ENCODE measurements around the gene SSB. TPM values are rescaled to one million over a fixed set of nuclear protein-coding genes. Genes with fewer than 3 reads are reported as not detected.

SSB gene
- total and polyA plus RNA-seq, 3 experiments from 2014 or later = 101 to 153 (median 113) TPM

- H3K27me3 Mint-ChIP-seq = peaks cover 11 to 17% of the 10 kb centered on the region in 2 donors
- H3K9me3 ChIP-seq (ENCODE audit: low read length) = no peaks in the 10 kb centered on the region
- H3K4me1 Mint-ChIP-seq = peaks cover under 1 to 8% (median 2%) of the 10 kb centered on the region in 3 donors
- H3K27ac Mint-ChIP-seq = no peak overlapping the region
- H3K27me3 ChIP-seq (ENCODE audit: insufficient read depth, low read length, poor library complexity, severe bottlenecking) = no peaks in the 10 kb centered on the region
- H3K4me3 ChIP-seq (ENCODE audit: low read length) = no peak overlapping the region
- H3K4me1 ChIP-seq (ENCODE audit: insufficient read depth, low read length) = peaks cover 2% of the 10 kb centered on the region
- DNase-seq = no peak
- H3K4me3 Mint-ChIP-seq = no peak overlapping the region
- CTCF ChIA-PET = no interaction called here
- POLR2A ChIA-PET = no interaction called here
- H3K36me3 Mint-ChIP-seq = peaks cover 0 to 1% (median 0%) of the 10 kb centered on the region in 3 donors
- no peak overlapping the region for H3K27ac ChIP-seq (ENCODE audit: low read depth, low read length)
- no peaks in the 10 kb centered on the region for H3K9me3 Mint-ChIP-seq
- H3K36me3 ChIP-seq (ENCODE audit: insufficient read depth, low read length) = no peaks in the 10 kb centered on the region
Observed at GRCh38 chr2:169772651-169773050, 26.0 kb upstream of the SSB start.

DNA sequence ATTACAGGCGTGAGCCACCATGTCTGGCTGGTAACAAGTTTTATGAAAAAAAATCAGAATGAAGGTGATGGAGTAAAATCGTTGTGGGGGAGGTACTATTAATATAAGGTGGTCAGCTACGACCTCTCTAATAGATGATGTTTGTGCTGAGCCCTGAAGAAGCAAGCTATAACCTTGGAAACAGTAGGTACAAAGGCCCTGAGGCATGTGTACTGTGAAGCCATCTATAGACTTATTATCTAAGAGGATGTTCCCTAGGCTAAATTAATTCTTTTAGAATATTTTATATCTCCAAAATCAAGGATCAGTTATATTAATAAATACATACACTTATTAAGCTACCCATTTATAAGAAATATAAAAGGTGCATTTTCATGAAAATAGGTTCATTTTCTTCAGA, 23.3 kb upstream of the SSB start:
- Histone ChIP-seq H3K27ac (ENCODE audit: low read depth, low read length) (no peak overlapping the region), H3K27me3 (ENCODE audit: insufficient read depth, low read length, poor library complexity, severe bottlenecking) (no peaks in the 10 kb centered on the region), H3K4me3 (ENCODE audit: low read length) (no peak overlapping the region), H3K36me3 (ENCODE audit: insufficient read depth, low read length) (no peaks in the 10 kb centered on the region), H3K4me1 (ENCODE audit: insufficient read depth, low read length) (no peaks in the 10 kb centered on the region), H3K9me3 (ENCODE audit: low read length) (no peaks in the 10 kb centered on the region)
- no peaks in the 10 kb centered on the region for H3K9me3 Mint-ChIP-seq
- no peak overlapping the region for H3K27ac Mint-ChIP-seq
- no peaks in the 10 kb centered on the region for H3K4me1 Mint-ChIP-seq
- no peaks in the 10 kb centered on the region for H3K27me3 Mint-ChIP-seq
- CTCF ChIA-PET = interaction anchor here (0.6 to 1.0 kb wide), 3 partner anchors 10 to 52 kb away, joined by 3 read pairs; partner anchors contain the start of gene UBR3
- DNase-seq = no peak
- no peak overlapping the region for H3K4me3 Mint-ChIP-seq
- H3K36me3 Mint-ChIP-seq = peaks cover 0 to 1% (median 0%) of the 10 kb centered on the region in 3 donors
- POLR2A ChIA-PET = no interaction called here

DNA sequence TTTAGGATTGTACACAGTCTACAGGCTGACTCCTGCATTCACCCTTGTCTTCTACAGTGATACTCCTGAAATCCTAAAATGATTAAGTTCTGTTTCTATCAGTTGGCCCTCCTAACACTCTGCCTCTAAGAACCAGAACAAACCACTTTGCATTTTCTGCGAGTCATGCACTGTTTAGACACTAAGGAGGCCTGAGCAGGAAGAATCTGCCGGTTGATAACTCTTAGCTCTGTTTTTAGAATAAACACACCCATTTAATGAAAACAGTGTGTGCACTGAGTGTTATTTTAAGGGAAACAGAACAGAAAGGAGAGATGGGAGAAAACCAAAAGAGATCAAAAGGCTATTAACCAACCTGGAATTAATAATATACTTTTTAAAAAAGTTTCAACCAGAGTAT, 22.9 kb upstream of the SSB start:
- Histone ChIP-seq H3K27ac (ENCODE audit: low read depth, low read length) (no peak overlapping the region), H3K4me3 (ENCODE audit: low read length) (no peak overlapping the region), H3K36me3 (ENCODE audit: insufficient read depth, low read length) (no peaks in the 10 kb centered on the region), H3K9me3 (ENCODE audit: low read length) (no peaks in the 10 kb centered on the region), H3K27me3 (ENCODE audit: insufficient read depth, low read length, poor library complexity, severe bottlenecking) (no peaks in the 10 kb centered on the region), H3K4me1 (ENCODE audit: insufficient read depth, low read length) (no peaks in the 10 kb centered on the region)
- no peak overlapping the region for H3K4me3 Mint-ChIP-seq
- peaks cover 0 to 1% (median 0%) of the 10 kb centered on the region in 3 donors for H3K36me3 Mint-ChIP-seq
- H3K4me1 Mint-ChIP-seq = no peaks in the 10 kb centered on the region
- H3K9me3 Mint-ChIP-seq = no peaks in the 10 kb centered on the region
- DNase-seq = no peak
- no peaks in the 10 kb centered on the region for H3K27me3 Mint-ChIP-seq
- POLR2A ChIA-PET = no interaction called here
- CTCF ChIA-PET = interaction anchor here (1.0 kb wide), 1 partner anchor 52 kb away, joined by 3 read pairs; the partner anchor contains the start of gene UBR3
- no peak overlapping the region for H3K27ac Mint-ChIP-seq

DNA sequence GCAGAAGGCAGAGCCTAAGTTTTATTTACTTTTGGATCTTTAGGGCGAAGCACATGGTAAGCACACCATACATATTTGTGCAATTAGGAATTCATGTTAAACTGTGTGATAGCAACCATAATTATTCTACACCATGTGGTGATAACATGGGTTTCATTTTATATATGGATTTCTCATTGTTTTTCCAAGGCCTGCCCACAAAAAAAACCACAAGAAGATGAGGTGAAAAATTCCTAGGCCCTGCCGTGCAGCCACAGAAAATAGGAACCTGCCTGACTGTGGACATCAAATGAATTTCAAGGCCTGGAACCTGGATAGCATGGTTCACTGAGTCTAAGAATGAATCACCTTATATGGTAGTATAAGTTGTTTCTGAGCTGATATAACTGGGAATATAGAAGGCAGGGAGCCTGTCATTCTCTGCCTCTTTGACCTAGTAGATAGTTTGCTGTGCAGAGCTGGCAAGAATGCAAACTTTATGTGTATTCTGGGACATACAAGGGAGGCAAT, 22.4 kb upstream of the SSB start:
- no peak for DNase-seq
- Mint-ChIP-seq H3K36me3 (peaks cover 0 to 2% (median 1%) of the 10 kb centered on the region in 3 donors), H3K9me3 (no peaks in the 10 kb centered on the region), H3K4me1 (no peaks in the 10 kb centered on the region), H3K4me3 (no peak overlapping the region), H3K27me3 (peaks cover 2 to 4% of the 10 kb centered on the region in 2 donors), H3K27ac (no peak overlapping the region)
- Histone ChIP-seq H3K9me3 (ENCODE audit: low read length) (no peaks in the 10 kb centered on the region), H3K36me3 (ENCODE audit: insufficient read depth, low read length) (no peaks in the 10 kb centered on the region), H3K4me3 (ENCODE audit: low read length) (no peak overlapping the region), H3K4me1 (ENCODE audit: insufficient read depth, low read length) (no peaks in the 10 kb centered on the region), H3K27me3 (ENCODE audit: insufficient read depth, low read length, poor library complexity, severe bottlenecking) (no peaks in the 10 kb centered on the region), H3K27ac (ENCODE audit: low read depth, low read length) (no peak overlapping the region)
- POLR2A ChIA-PET = no interaction called here
- CTCF ChIA-PET = interaction anchor here (1.0 kb wide), 1 partner anchor 51 kb away, joined by 3 read pairs; the partner anchor contains the start of gene UBR3

DNA sequence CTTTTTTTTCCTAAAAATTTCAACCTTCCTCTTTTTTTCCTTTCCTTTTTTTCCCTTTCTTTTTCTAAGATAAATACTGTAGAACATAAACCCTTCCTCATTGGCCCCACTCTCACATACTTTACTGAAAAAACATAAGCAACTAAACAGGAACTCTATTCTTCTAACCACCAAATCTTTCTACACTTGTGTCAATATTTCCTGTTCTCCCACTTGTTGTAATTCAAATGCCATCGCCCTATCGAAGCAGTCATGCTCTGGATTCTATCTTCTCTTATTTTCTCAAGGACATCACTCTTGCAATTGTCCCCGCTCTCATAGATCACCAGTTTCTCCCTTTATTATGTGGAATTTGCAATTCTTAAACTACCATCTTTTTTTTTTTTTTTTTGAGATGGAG, 20.2 kb upstream of the SSB start:
- ChIA-PET POLR2A (no interaction called here), CTCF (no interaction called here)

GRCh38 chr2:169781249-169782013, 17.2 kb upstream of the SSB start:
- Histone ChIP-seq H3K27ac (ENCODE audit: low read depth, low read length) (no peak overlapping the region), H3K4me3 (ENCODE audit: low read length) (no peak overlapping the region), H3K27me3 (ENCODE audit: insufficient read depth, low read length, poor library complexity, severe bottlenecking) (no peaks in the 10 kb centered on the region), H3K4me1 (ENCODE audit: insufficient read depth, low read length) (no peaks in the 10 kb centered on the region), H3K9me3 (ENCODE audit: low read length) (no peaks in the 10 kb centered on the region), H3K36me3 (ENCODE audit: insufficient read depth, low read length) (no peaks in the 10 kb centered on the region)
- peaks cover 7 to 25% of the 10 kb centered on the region in 2 donors for H3K27me3 Mint-ChIP-seq
- ChIA-PET POLR2A (no interaction called here), CTCF (interaction anchor here (0.8 kb wide), 1 partner anchor 11 kb away, joined by 4 read pairs; no protein-coding TSS in a partner anchor)
- H3K36me3 Mint-ChIP-seq = peaks cover 0 to 4% (median 1%) of the 10 kb centered on the region in 3 donors
- no peak overlapping the region for H3K27ac Mint-ChIP-seq
- no peak overlapping the region for H3K4me3 Mint-ChIP-seq
- no peaks in the 10 kb centered on the region for H3K9me3 Mint-ChIP-seq
- no peak for DNase-seq
- no peaks in the 10 kb centered on the region for H3K4me1 Mint-ChIP-seq

More for the DNA sequence above, 20.2 kb upstream of the SSB start:
- Mint-ChIP-seq H3K27ac (no peak overlapping the region), H3K4me1 (no peaks in the 10 kb centered on the region), H3K4me3 (no peak overlapping the region), H3K9me3 (no peaks in the 10 kb centered on the region), H3K27me3 (peaks cover 7 to 19% of the 10 kb centered on the region in 2 donors), H3K36me3 (peaks cover 0 to 4% (median 1%) of the 10 kb centered on the region in 3 donors)
- DNase-seq = no peak
- no peaks in the 10 kb centered on the region for H3K4me1 ChIP-seq (ENCODE audit: insufficient read depth, low read length)
- H3K27ac ChIP-seq (ENCODE audit: low read depth, low read length) = no peak overlapping the region
- H3K4me3 ChIP-seq (ENCODE audit: low read length) = no peak overlapping the region
- no peaks in the 10 kb centered on the region for H3K27me3 ChIP-seq (ENCODE audit: insufficient read depth, low read length, poor library complexity, severe bottlenecking)
- H3K9me3 ChIP-seq (ENCODE audit: low read length) = no peaks in the 10 kb centered on the region
- H3K36me3 ChIP-seq (ENCODE audit: insufficient read depth, low read length) = no peaks in the 10 kb centered on the region

GRCh38 chr2:169782513-169782912, 16.2 kb upstream of the SSB start:
- CTCF ChIA-PET = no interaction called here
- peaks cover 7 to 26% of the 10 kb centered on the region in 2 donors for H3K27me3 Mint-ChIP-seq
- POLR2A ChIA-PET = no interaction called here

DNA sequence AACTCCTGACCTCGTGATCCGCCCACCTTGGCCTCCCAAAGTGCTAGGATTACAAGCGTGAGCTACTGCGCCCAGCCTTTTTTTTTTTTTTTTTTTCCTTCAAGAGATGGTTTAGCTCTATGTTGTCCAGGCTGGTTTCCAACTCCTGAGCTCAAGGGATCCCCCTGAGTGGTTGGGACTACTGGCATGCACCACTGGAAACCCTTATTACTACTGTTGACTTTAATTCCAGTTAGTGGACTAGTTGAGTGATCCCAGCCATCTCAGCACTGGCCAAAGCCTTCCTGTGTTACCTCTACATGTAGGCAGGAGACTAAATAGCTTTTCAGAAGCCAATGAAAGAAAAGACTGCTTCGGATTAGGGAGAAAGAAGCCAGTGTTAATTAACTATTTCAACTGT, 8.1 kb upstream of the SSB start:
- peaks cover 0 to 6% (median 2%) of the 10 kb centered on the region in 3 donors for H3K4me1 Mint-ChIP-seq
- Histone ChIP-seq H3K4me1 (ENCODE audit: insufficient read depth, low read length) (no peaks in the 10 kb centered on the region), H3K36me3 (ENCODE audit: insufficient read depth, low read length) (no peaks in the 10 kb centered on the region), H3K4me3 (ENCODE audit: low read length) (no peak overlapping the region), H3K9me3 (ENCODE audit: low read length) (no peaks in the 10 kb centered on the region), H3K27me3 (ENCODE audit: insufficient read depth, low read length, poor library complexity, severe bottlenecking) (peaks cover 5% of the 10 kb centered on the region), H3K27ac (ENCODE audit: low read depth, low read length) (no peak overlapping the region)
- H3K4me3 Mint-ChIP-seq = no peak overlapping the region
- ChIA-PET POLR2A (no interaction called here), CTCF (no interaction called here)
- no peak for DNase-seq
- peaks cover 12 to 28% of the 10 kb centered on the region in 2 donors for H3K27me3 Mint-ChIP-seq
- no peak overlapping the region for H3K27ac Mint-ChIP-seq
- no peaks in the 10 kb centered on the region for H3K9me3 Mint-ChIP-seq
- H3K36me3 Mint-ChIP-seq = no peaks in the 10 kb centered on the region

More at GRCh38 chr2:169782513-169782912, 16.2 kb upstream of the SSB start:
- Histone ChIP-seq H3K4me3 (ENCODE audit: low read length) (no peak overlapping the region), H3K36me3 (ENCODE audit: insufficient read depth, low read length) (no peaks in the 10 kb centered on the region), H3K9me3 (ENCODE audit: low read length) (no peaks in the 10 kb centered on the region), H3K27me3 (ENCODE audit: insufficient read depth, low read length, poor library complexity, severe bottlenecking) (no peaks in the 10 kb centered on the region), H3K4me1 (ENCODE audit: insufficient read depth, low read length) (no peaks in the 10 kb centered on the region), H3K27ac (ENCODE audit: low read depth, low read length) (no peak overlapping the region)
- Mint-ChIP-seq H3K4me3 (no peak overlapping the region), H3K27ac (no peak overlapping the region), H3K36me3 (peaks cover 0 to 4% (median 1%) of the 10 kb centered on the region in 3 donors), H3K4me1 (no peaks in the 10 kb centered on the region), H3K9me3 (no peaks in the 10 kb centered on the region)
- DNase-seq = no peak

Data from CD8-positive, alpha-beta memory T cell (primary cell).